NCI-H146 treated with DMSO at 0.1 percent for 48 hours (cell line): ENCODE measurements around the gene CFAP300.

Source experiments
- DNase-seq: peaks from one replicate; lab custom pipeline; 2025; ENCODE audit not compliant: unreplicated experiment; lab: John Stamatoyannopoulos, UW

CFAP300 gene

DNA sequence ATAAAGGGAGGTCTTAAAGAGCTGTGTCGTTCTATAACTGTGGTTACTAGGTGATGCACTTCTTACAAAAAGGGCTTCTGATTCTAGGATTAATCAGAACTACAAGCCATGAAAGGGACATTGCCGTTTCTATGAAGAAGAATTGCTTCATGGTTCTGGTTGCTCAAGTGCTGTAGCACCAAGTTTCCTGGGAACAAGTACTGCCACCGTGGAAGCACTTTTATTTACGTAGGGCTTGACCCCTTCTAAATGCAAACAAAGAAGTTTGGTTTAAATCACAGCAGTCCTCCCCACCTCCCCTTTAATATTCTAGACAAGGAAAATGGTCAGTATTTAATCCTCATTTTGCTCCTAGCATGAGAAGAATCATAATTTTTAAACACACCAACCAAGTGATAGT lies 72.8 kb downstream of the CFAP300 start:
- no peak for DNase-seq

DNA sequence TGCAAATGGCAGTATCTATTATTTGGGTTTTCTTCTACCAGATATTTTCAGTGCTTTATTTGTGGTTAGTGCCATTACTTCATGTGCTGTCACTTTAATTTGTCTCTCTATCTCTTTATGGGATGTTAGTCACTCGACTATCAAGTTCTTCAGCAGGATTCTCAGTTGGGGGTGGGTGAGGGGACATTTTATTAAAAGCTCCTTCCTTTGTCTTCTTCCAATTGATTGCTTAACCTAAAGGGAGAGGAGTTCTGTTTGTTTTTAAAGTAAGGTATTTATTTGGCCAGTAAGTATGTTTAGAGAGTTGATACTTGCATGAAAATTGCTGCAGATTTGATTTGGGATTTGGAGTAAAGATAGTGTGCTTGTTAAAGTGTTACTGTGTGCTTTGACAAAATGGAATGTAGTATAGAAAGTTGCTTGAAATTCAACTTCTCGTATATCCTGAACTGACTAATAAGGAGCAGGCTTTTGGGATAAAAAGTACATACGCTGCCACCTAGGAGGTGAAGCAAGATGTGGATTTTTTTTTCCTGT lies 73.3 kb downstream of the CFAP300 start:
- DNase-seq, result no peak

DNA sequence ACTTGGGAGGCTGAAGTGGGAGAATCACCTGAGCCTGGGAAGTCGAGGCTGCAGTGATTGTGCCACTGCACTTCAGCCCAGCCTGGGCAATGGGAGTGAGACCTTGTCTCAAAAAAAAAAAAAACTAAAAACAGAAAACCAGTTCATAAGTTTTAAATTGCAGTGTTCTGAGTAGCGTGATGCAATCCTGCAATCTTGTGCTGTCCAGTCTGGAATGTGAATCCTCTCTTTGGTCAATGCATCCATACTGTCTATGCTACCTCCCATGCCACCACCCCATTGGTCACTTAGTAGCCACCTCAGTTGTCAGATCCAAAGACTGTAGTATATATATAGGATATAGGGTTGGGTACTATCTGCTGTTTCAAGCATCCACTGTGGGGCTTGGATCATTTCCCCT lies 74.1 kb downstream of the CFAP300 start:
- no peak for DNase-seq
